Mucosa of gallbladder (tissue), 1 donor: ENCODE measurements around the gene THRB. TPM values are rescaled to one million over a fixed set of nuclear protein-coding genes. Genes with fewer than 3 reads are reported as not detected.
"Not testable (repeated sequence)": the region's sequence is repeated elsewhere in the genome, so short reads cannot be mapped to it uniquely, and the experiment has no call there.

Experiments used
- DNase-seq: peaks from one replicate; pipeline ENCODE4 v3.0.0-alpha.2; 2020; ENCODE audit warnings: low spot score
- total RNA-seq: library from RNA; stranded (reverse); gene quantifications from one replicate; pipeline ENCODE4 v1.2.1, GENCODE V29; 2021
- donor health status: DM: no; HTN: no; CAD: no.

Gene THRB
- total RNA-seq, 1 donor from 2014 or later, result 7.1 TPM

- DNase-seq, result no peak
Observed at GRCh38 chr3:24450160-24450907, 44.3 kb downstream of the THRB start.

GRCh38 chr3:24447836-24448235, 46.8 kb downstream of the THRB start:
- DNase-seq, result no peak

GRCh38 chr3:24446032-24446431, 48.6 kb downstream of the THRB start:
- no peak for DNase-seq

DNA sequence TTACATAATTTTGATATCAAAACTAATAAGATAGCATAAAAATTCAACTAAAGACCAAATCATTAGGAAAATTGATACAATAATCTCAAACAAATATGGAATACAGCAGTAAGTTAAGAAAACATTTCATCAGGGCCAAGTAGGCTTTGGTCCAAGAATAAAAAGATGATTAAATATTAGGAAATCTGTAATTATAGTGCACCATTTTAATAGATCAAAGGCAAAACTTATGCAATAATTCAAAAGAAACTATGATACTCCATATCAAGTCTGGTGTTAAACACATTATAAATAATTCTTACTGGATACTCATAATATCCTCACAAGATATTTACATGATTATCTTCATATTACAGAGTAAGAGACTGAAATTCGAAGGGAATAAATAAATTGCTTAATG, 51.2 kb downstream of the THRB start:
- DNase-seq, result no peak

DNA sequence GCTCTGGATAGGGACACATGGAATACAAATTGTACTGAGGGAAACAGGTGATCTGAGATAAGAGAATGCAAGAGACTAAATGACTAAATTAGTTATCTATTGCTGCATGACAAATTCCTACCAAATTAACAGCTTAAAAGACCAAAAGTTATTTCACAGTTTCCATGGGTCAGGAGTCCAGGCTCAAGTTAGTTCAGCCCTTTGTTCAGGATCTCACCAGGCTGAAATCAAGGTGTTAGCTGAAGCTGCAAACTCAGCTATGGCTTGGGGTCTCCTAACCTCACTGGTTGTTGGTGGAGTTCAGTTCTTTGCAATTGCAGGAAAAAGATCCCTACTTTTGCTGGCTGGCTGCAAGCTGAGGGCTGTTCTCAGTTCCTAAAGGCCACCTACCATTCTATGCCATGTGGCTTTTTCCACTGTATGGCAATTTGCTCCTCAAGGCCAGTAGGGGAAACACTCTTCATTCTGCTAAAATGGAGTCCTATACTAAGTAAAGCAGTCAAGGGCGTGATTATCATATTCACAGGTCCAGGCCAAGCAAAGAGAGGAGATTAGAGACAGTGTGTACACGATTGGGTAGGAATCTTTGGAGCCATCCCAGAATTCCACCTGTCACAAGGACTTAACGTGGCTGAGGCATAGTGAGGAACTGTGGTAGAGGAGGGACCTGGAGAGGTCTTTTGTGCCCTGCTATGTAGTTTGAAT, 53.7 kb downstream of the THRB start:
- no peak for DNase-seq

- DNase-seq, result no peak
Observed at GRCh38 chr3:24439021-24439420, 55.6 kb downstream of the THRB start.

DNA sequence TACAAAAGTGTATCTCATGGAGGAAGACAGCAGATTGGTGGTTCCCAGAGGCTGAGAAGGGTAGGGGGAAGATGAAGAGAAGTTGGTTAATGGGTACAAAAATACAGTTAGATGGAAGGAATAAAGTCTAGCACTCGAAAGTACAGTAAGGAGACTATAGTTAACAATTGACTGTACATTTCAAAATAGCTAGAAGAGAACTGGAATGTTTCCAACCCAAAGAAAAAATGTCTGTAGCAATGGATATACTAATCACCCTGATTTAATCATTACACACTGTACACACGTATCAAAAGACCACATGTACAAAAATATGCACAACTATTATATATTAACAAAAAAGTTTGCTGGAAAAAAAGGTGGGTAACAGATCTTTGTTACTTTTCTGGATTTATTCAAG, 57.3 kb downstream of the THRB start:
- no peak for DNase-seq

- no peak for DNase-seq
Observed at GRCh38 chr3:24435584-24435983, 59.1 kb downstream of the THRB start.

GRCh38 chr3:24434651-24435050, 60.0 kb downstream of the THRB start:
- no peak for DNase-seq

- no peak for DNase-seq
Observed at GRCh38 chr3:24433838-24434591, 60.6 kb downstream of the THRB start.

GRCh38 chr3:24432989-24433388, 61.7 kb downstream of the THRB start:
- no peak for DNase-seq

DNA sequence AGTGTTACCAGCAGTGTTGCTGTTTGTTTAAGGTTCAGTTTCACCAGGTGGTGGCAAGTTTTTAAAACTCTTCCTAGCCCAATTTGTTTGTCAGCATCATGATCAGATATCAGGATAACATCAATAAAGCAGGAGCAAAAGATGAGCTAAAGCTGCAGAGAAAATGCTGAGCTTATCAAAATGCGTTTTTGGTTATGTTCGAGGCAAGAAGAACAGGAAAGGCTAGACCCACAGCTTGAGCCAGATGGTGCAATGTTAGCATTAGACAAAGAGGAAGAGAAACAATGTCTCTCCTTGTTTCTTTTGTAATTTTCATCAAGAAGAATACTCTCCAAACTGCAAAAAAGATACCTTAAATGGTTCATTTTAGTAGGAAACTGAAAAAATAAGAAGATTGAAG, 66.2 kb downstream of the THRB start:
- DNase-seq, result no peak

GRCh38 chr3:24426896-24427295, 67.8 kb downstream of the THRB start:
- DNase-seq, result no peak

DNA sequence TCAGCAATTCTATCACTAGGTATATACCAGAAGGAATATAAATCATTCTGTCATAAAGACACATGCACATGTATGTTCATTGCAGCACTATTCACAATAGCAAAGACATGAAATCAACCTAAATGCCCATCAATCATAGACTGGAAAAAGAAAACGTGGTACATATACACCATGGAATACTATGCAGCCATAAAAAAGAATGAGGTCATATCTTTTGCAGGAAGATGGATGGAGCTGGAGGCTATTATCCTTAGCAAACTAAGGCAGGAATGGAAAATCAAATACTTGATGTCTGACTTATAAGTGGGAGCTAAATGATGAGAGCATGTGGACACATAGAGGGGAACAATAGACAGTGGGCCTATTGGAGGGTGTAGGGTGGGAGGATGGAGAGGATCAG, 73.8 kb downstream of the THRB start:
- DNase-seq, result not testable (repeated sequence)

DNA sequence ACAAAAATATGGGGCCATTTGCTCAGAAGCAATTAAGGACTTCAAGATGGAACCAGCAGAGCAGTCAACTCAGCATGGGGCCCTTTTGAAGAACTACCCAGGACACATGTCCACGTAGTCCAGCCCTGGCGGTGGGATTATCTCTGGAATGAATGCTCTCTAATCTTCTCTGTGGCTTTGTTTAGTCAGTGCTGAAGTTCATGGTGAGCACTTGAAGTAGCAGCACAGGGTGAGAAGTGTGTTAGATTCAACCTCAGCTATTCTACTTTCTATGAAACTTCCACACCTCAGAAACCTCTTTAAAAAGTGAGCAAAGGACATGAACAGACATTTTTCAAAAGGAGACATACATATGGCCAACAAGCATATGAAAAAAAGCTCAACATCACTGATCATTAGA, 74.4 kb downstream of the THRB start:
- DNase-seq, result no peak

DNA sequence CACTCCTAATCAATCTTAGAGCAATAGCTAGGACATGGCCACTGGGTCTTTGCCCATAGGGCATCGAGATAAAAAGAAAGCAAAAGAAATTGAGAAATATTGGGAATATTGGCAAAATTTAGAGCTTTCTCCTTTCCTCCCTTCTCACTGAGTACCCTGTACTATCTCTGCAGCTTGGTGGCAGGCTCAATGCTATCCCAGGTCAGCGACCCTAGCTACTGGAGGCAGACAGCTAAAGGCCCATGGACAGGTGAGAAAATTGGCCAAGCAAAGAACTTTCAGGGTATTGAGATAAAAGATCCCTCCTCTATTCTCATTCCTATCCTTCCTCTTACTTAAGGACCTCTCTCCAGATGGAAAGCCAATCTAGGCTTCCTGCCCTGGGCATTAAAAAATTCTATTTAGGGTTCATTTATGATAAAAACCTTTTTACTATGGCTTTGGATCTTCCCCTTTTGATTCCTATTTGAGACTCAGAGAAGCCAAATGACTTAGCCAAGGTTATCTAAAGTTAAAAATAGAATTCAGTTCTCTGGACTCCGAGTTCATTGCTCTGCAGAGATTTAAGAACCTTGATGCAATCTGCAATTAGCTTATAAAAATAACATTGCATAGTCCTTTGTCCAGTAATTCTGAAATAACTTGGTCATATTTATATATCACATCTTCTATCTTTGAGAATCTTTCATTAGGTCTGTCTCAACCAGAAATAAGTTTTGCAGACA, 75.4 kb downstream of the THRB start:
- DNase-seq, result no peak

DNA sequence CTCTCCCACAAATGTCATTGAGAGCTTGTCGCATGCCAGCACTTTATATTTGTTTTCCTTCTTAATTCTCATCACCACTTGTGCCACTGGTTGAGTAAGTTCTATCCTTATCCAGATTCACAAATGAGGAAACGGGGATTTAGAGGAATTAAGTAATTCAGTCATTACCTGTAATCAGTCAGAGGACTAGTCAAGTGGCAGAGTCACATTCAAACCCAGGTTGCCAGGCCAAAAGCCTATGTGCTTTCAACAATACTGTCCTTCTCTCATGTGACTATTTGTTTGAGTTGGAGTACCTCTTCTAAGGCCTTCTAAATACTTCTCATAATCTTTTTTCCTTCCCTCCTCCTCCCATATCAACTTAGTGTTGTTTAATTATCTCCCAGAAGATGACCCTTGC, 76.9 kb downstream of the THRB start:
- no peak for DNase-seq

DNA sequence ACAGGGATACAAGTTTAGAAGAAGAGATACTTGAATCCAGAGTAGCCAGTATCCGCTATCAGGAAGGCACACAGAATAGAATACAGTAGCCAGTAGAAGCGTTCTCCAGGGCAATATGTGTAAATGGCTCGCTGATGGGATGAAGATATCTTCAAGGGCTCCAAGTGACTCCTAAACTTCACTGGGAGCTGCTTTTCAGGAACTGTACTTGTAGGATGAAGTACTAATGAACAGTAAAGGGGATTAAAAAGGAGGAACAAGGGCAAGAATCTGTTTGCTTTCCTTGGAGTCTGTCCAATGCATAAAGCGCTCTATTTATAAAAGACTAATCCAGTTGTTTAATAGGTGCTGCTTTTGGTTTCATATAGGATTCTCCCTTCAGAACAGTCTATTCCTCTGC, 78.4 kb downstream of the THRB start:
- no peak for DNase-seq

DNA sequence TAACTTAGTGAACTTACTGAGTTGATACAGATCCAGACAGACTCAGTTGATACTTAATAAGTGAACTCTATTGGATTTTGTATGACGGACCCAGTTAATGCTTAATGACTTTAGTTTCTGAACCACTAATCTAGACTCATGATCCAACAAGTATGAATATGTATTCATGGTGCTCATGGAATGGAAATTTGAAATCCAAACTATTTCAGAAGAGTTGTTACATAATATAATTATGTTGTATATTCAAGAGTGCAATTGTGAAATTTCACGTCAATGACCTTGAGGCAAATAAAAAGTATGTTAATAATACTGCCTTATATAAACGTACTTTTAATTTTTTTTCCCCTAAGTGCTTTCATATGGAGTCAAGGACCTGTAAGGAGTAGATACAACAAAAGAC, 78.8 kb downstream of the THRB start:
- no peak for DNase-seq

- DNase-seq, result not testable (repeated sequence)
Observed at GRCh38 chr3:24413662-24414061, 81.0 kb downstream of the THRB start.

- DNase-seq, result no peak
Observed at GRCh38 chr3:24410860-24411259, 83.8 kb downstream of the THRB start.
